ENCODE results near the gene PTPRG.

- TF ChIP-seq EZH2phosphoT487 (IDR thresholded peaks at IDR 0.05; ENCODE audit: unreplicated experiment) = no peak
- no peak for TF ChIP-seq REST (IDR thresholded peaks at IDR 0.05; ENCODE audit: unreplicated experiment)
- TF ChIP-seq POLR2AphosphoS5 (IDR thresholded peaks at IDR 0.05; ENCODE audit: low read depth) = no peak
- no peak for TF ChIP-seq JUNB (IDR thresholded peaks at IDR 0.05; ENCODE audit: unreplicated experiment)
- TF ChIP-seq EZH2 (IDR thresholded peaks at IDR 0.05; ENCODE audit: low read depth, unreplicated experiment) = no peak
- TF ChIP-seq CTCF (conservative IDR thresholded peaks at IDR 0.05; ENCODE audit: low read depth in 2 of 2) = no peak
- no peak for TF ChIP-seq CREB1 (CRISPR knock-in tag; IDR thresholded peaks at IDR 0.05; ENCODE audit: low read depth)
These were observed 679.9 kb downstream of the PTPRG start for GRCh38 chr3:62241279-62241678.

All from GM23338 (cell line).